Measurements from ENCODE around the gene EPHB4. TPM values are rescaled to one million over a fixed set of nuclear protein-coding genes. Genes with fewer than 3 reads are reported as not detected.
"Not testable (repeated sequence)": the region's sequence is repeated elsewhere in the genome, so short reads cannot be mapped to it uniquely, and the experiment has no call there.

The EPHB4 gene
- total RNA-seq, 6 experiments from 2014 or later, result 23.9 to 43.7 (median 36.8) TPM

GRCh38 chr7:100819586-100819985 is 7.7 kb downstream of the EPHB4 start:
- peaks cover 5 to 73% (median 28%) of the 10 kb centered on the region in 4 donors for H3K36me3 ChIP-seq

GRCh38 chr7:100818825-100819224 is 8.5 kb downstream of the EPHB4 start:
- Histone ChIP-seq H3K4me1 (peaks cover 0 to 44% (median 7%) of the 10 kb centered on the region in 4 donors), H3K4me3 (no peak overlapping the region), H3K27me3 (no peaks in the 10 kb centered on the region), H3K36me3 (peaks cover 5 to 76% (median 28%) of the 10 kb centered on the region in 4 donors), H3K9me3 (no peaks in the 10 kb centered on the region), H3K27ac (no peak overlapping the region)
- ATAC-seq (no peak), DNase-seq (no peak)
- intact Hi-C loops (cut with DNase I), result no loop called here
- TF ChIP-seq CTCF (IDR thresholded peaks at IDR 0.05), result no peak
- no peak for TF ChIP-seq POLR2A (IDR thresholded peaks at IDR 0.05)
- WGBS (ENCODE audit: insufficient coverage, low coverage, low lambda C conversion rate, missing lambda C conversion rate), result 73% methylated on average over 6 of the region's 6 CpGs

More at GRCh38 chr7:100819586-100819985, 7.7 kb downstream of the EPHB4 start:
- Histone ChIP-seq H3K4me3 (no peak overlapping the region), H3K27me3 (no peaks in the 10 kb centered on the region), H3K27ac (no peak overlapping the region), H3K4me1 (peaks cover 0 to 40% (median 6%) of the 10 kb centered on the region in 4 donors), H3K9me3 (no peaks in the 10 kb centered on the region)
- TF ChIP-seq POLR2A (IDR thresholded peaks at IDR 0.05) (no peak), CTCF (IDR thresholded peaks at IDR 0.05) (no peak)
- intact Hi-C loops (cut with DNase I), result no loop called here
- no peak for ATAC-seq
- DNase-seq, result peak in 1 of 3 donors; percentile 48
- WGBS (ENCODE audit: insufficient coverage, low coverage, low lambda C conversion rate, missing lambda C conversion rate), result 85% methylated on average over 5 of the region's 23 CpGs

- no peak for ATAC-seq
- TF ChIP-seq POLR2A (IDR thresholded peaks at IDR 0.05) (no peak), CTCF (IDR thresholded peaks at IDR 0.05) (no peak)
- Histone ChIP-seq H3K27ac (no peak overlapping the region), H3K36me3 (peaks cover 5 to 76% (median 28%) of the 10 kb centered on the region in 4 donors), H3K4me3 (no peak overlapping the region), H3K27me3 (no peaks in the 10 kb centered on the region), H3K9me3 (no peaks in the 10 kb centered on the region), H3K4me1 (peaks cover 0 to 43% (median 8%) of the 10 kb centered on the region in 4 donors)
- no peak for DNase-seq
- 100% methylated on average over 1 of the region's 9 CpGs for WGBS (ENCODE audit: insufficient coverage, low coverage, low lambda C conversion rate, missing lambda C conversion rate)
- intact Hi-C loops (cut with DNase I), result no loop called here
Measured at GRCh38 chr7:100818366-100818765, 9.0 kb downstream of the EPHB4 start.

- DNase-seq, result no peak
- intact Hi-C loops (cut with DNase I), result no loop called here
- ATAC-seq, result no peak
- Histone ChIP-seq H3K9me3 (no peaks in the 10 kb centered on the region), H3K27ac (peak overlapping the region in 2 of 3 donors; percentile 56 to 82), H3K27me3 (no peaks in the 10 kb centered on the region), H3K36me3 (peaks cover 5 to 80% (median 34%) of the 10 kb centered on the region in 4 donors), H3K4me3 (no peak overlapping the region), H3K4me1 (peaks cover 0 to 30% (median 5%) of the 10 kb centered on the region in 4 donors)
- WGBS (ENCODE audit: insufficient coverage, low coverage, low lambda C conversion rate, missing lambda C conversion rate), result 95% methylated on average over 10 of the region's 19 CpGs
- TF ChIP-seq POLR2A (IDR thresholded peaks at IDR 0.05), result no peak
- no peak for TF ChIP-seq CTCF (IDR thresholded peaks at IDR 0.05)
Measured at GRCh38 chr7:100817097-100817496, 10.2 kb downstream of the EPHB4 start.

- intact Hi-C loops (cut with DNase I); H3K9me3 ChIP-seq; H3K27me3 ChIP-seq; H3K4me3 ChIP-seq: not testable (repeated sequence)
- H3K4me1 ChIP-seq, result peaks cover 0 to 26% (median 5%) of the 10 kb centered on the region in 4 donors
- DNase-seq (peak in 1 of 3 donors; percentile 72), ATAC-seq (peak; percentile 72 to 87 (median 80))
- 37% methylated on average over 15 of the region's 16 CpGs for WGBS (ENCODE audit: insufficient coverage, low coverage, low lambda C conversion rate, missing lambda C conversion rate)
- peaks cover 5 to 80% (median 36%) of the 10 kb centered on the region in 4 donors for H3K36me3 ChIP-seq
- H3K27ac ChIP-seq, result peak overlapping the region in 2 of 3 donors; percentile 56 to 82
Measured at GRCh38 chr7:100816515-100816914, 10.8 kb downstream of the EPHB4 start.
